RWPE1 (cell line): ENCODE measurements around the gene GCK.

ENCODE experiments used
- CTCF ChIA-PET: fragments of 350-600 bp; sonication (Branson Sonifier 250); formaldehyde crosslinking; extraction: SDS; loops from one replicate; lab custom pipeline; 2021; lab: Yijun Ruan, JAX
- POLR2A ChIA-PET: fragments of 400-600 bp; formaldehyde crosslinking; extraction: SDS; loops from one replicate; lab custom pipeline; 2020; ENCODE audit warnings: antibody characterized with exemption; ENCODE audit not compliant: low non-redundant PET; lab: Yijun Ruan, JAX
- DNase-seq: peaks from one replicate; pipeline ENCODE4 v3.0.0; 2012; ENCODE audit warnings: low spot score
- H3K27ac ChIP-seq: fragments of 450-650 bp; 2 replicates; pipeline ENCODE4 v1.5.1; 2017
- CTCF ChIP-seq: fragments of 450-650 bp; conservative IDR thresholded peaks from 2 replicates; pipeline ENCODE4 v1.5.1; 2017; ENCODE audit warnings: low read depth, mild to moderate bottlenecking

The GCK gene

GRCh38 chr7:44150966-44151941 lies 38.0 kb downstream of the GCK start:
- ChIA-PET POLR2A (no interaction called here), CTCF (interaction anchor here (0.6 kb wide), 1 partner anchor 813 kb away, joined by 3 read pairs; no protein-coding TSS in a partner anchor)
- TF ChIP-seq CTCF, result no peak
- H3K27ac ChIP-seq, result no peak overlapping the region
- DNase-seq, result no peak

- CTCF ChIA-PET, result interaction anchor here (0.6 kb wide), 1 partner anchor 29 kb away, joined by 3 read pairs; no protein-coding TSS in a partner anchor
- no peak for TF ChIP-seq CTCF
- no peak overlapping the region for H3K27ac ChIP-seq
- POLR2A ChIA-PET, result no interaction called here
- DNase-seq, result no peak
Measured at GRCh38 chr7:44150466-44150832, 38.8 kb downstream of the GCK start.

GRCh38 chr7:44149571-44150465 lies 39.4 kb downstream of the GCK start:
- no peak overlapping the region for H3K27ac ChIP-seq
- POLR2A ChIA-PET, result no interaction called here
- CTCF ChIA-PET, result interaction anchor here (0.6 kb wide), 2 partner anchors 29 to 198 kb away, joined by 3 read pairs; no protein-coding TSS in a partner anchor
- no peak for DNase-seq
- TF ChIP-seq CTCF, result no peak

- DNase-seq, result no peak
- TF ChIP-seq CTCF, result no peak
- POLR2A ChIA-PET, result no interaction called here
- CTCF ChIA-PET, result interaction anchor here (1.5 kb wide), 1 partner anchor 92 kb away, joined by 4 read pairs; no protein-coding TSS in a partner anchor
- no peak overlapping the region for H3K27ac ChIP-seq
Measured at GRCh38 chr7:44148961-44149536, 40.2 kb downstream of the GCK start.

GRCh38 chr7:44148166-44148565 lies 41.1 kb downstream of the GCK start:
- no peak for DNase-seq
- POLR2A ChIA-PET, result no interaction called here
- CTCF ChIA-PET, result interaction anchor here (1.5 kb wide), 1 partner anchor 93 kb away, joined by 4 read pairs; no protein-coding TSS in a partner anchor
- no peak for TF ChIP-seq CTCF
- no peak overlapping the region for H3K27ac ChIP-seq
